Neural progenitor cell (in vitro differentiated cells): Measurements from ENCODE around the gene RGS1. TPM values are rescaled to one million over a fixed set of nuclear protein-coding genes. Genes with fewer than 3 reads are reported as not detected.

Experiments
- DNase-seq: peaks from one replicate; pipeline ENCODE4 v3.0.0-alpha.2; 2016; ENCODE audit warnings: low spot score
- H2AFZ ChIP-seq: fragments of 200-600 bp; sonication (generic); replicated peaks from 2 replicates; pipeline ENCODE4 v1.6.1; 2016; ENCODE audit warnings: antibody characterized with exemption
- H3F3A ChIP-seq: fragments of 200-600 bp; sonication (generic); 2 replicates; pipeline ENCODE4 v1.6.1; 2016; ENCODE audit warnings: antibody characterized with exemption, low read depth
- H3K27ac ChIP-seq: fragments of 200-600 bp; sonication (generic); 2 replicates; pipeline ENCODE4 v1.5.1; 2016; ENCODE audit warnings: mild to moderate bottlenecking
- H3K27me3 ChIP-seq: fragments of 200-600 bp; sonication (generic); 2 replicates; pipeline ENCODE4 v1.6.1; 2016; ENCODE audit warnings: mild to moderate bottlenecking, moderate library complexity
- H3K36me3 ChIP-seq: fragments of 200-600 bp; sonication (generic); 2 replicates; pipeline ENCODE4 v1.5.1; 2016
- H3K4me1 ChIP-seq: fragments of 200-600 bp; sonication (generic); 2 replicates; pipeline ENCODE4 v1.6.1; 2016; ENCODE audit warnings: mixed run types
- H3K4me2 ChIP-seq: fragments of 200-600 bp; sonication (generic); 2 replicates; pipeline ENCODE4 v1.6.1; 2016
- H3K4me3 ChIP-seq: fragments of 200-600 bp; sonication (generic); 2 replicates; pipeline ENCODE4 v1.5.1; 2016
- H3K79me2 ChIP-seq: fragments of 200-600 bp; sonication (generic); 2 replicates; pipeline ENCODE4 v1.6.1; 2016; ENCODE audit warnings: low read depth
- H3K9ac ChIP-seq: fragments of 200-600 bp; sonication (generic); 2 replicates; pipeline ENCODE4 v1.6.1; 2016
- H3K9me3 ChIP-seq: fragments of 200-600 bp; sonication (generic); 2 replicates; pipeline ENCODE4 v1.5.1; 2016; ENCODE audit warnings: low read depth
- H4K20me1 ChIP-seq: fragments of 200-600 bp; sonication (generic); 2 replicates; pipeline ENCODE4 v1.6.1; 2016; ENCODE audit warnings: low read depth
- H3K27ac Mint-ChIP-seq: 3 replicates; pipeline ENCODE4 v1.8.0; 2021; ENCODE audit warnings: mixed read lengths
- H3K27me3 Mint-ChIP-seq: 2 replicates; pipeline ENCODE4 v1.8.0; 2022; ENCODE audit warnings: low read depth, mild to moderate bottlenecking, inconsistent platforms, moderate library complexity, mixed read lengths; ENCODE audit not compliant: insufficient read depth
- H3K36me3 Mint-ChIP-seq: 3 replicates; pipeline ENCODE4 v1.8.0; 2021; ENCODE audit warnings: mixed read lengths
- H3K4me1 Mint-ChIP-seq: 3 replicates; pipeline ENCODE4 v1.8.0; 2021; ENCODE audit warnings: mixed read lengths
- H3K4me3 Mint-ChIP-seq: 3 replicates; pipeline ENCODE4 v1.8.0; 2021; ENCODE audit warnings: mild to moderate bottlenecking, moderate library complexity, mixed read lengths
- H3K9me3 Mint-ChIP-seq: 3 replicates; pipeline ENCODE4 v1.8.0; 2020; ENCODE audit warnings: mixed read lengths
- CTCF ChIP-seq: fragments of 200-600 bp; sonication (generic); IDR thresholded peaks from 2 replicates; pipeline ENCODE4 v1.5.1; 2017; ENCODE audit warnings: antibody characterized with exemption, mild to moderate bottlenecking
- EZH2 ChIP-seq: fragments of 200-600 bp; sonication (generic); IDR thresholded peaks from 2 replicates; pipeline ENCODE4 v1.6.1; 2017; ENCODE audit warnings: antibody characterized with exemption, mild to moderate bottlenecking, moderate library complexity
- EZH2phosphoT487 ChIP-seq: fragments of 200-600 bp; sonication (generic); IDR thresholded peaks from 2 replicates; pipeline ENCODE4 v1.6.1; 2017; ENCODE audit warnings: antibody characterized with exemption
- total RNA-seq: library from RNA; depleted of rRNA; stranded (reverse); fragments of >200 nt; gene quantifications from 2 replicates; pipeline ENCODE4 v1.2.3, GENCODE V29; 2015; ENCODE audit warnings: low replicate concordance

The RGS1 gene
- total RNA-seq, 1 donor from 2014 or later, result not detected

DNA sequence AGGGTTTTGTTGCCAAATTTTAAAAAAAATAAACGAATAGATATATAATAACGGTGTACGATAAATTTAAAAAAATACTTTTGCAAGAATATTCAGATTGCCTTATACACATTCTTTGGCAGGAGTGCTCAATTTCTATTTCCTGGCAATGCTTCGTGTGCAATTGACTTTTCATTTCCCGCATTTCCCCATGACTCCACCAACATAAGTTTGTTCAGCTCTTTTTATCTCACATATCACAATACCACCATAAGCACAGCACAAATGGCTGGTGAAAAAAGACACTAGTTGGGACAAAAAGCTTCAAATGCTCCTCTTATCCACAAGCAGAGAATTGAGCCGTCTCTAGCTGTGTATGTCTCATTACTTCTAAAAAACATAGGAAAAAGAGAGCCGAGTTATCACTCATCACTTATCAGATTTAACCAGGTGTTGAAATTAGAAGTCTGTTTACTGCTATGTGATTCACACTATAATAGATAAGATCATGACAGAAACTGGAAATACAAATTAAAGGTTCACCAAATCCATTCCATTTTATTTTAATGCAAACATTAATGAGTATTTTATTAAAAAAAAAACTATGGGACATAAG lies 28.9 kb upstream of the RGS1 start:
- Histone ChIP-seq H4K20me1 (no peaks in the 10 kb centered on the region), H3K27ac (no peak overlapping the region), H3K4me3 (no peak overlapping the region), H3F3A (no peaks in the 10 kb centered on the region), H3K79me2 (no peaks in the 10 kb centered on the region), H3K36me3 (no peaks in the 10 kb centered on the region), H3K9ac (no peak overlapping the region), H3K27me3 (no peaks in the 10 kb centered on the region), H3K4me2 (no peak overlapping the region), H2AFZ (no peak overlapping the region), H3K4me1 (no peaks in the 10 kb centered on the region), H3K9me3 (no peaks in the 10 kb centered on the region)
- Mint-ChIP-seq H3K27me3 (no peaks in the 10 kb centered on the region), H3K9me3 (no peaks in the 10 kb centered on the region), H3K4me3 (no peak overlapping the region), H3K4me1 (peaks cover 21% of the 10 kb centered on the region), H3K36me3 (no peaks in the 10 kb centered on the region), H3K27ac (no peak overlapping the region)
- no peak for DNase-seq
- no peak for TF ChIP-seq EZH2
- no peak for TF ChIP-seq CTCF
- no peak for TF ChIP-seq EZH2phosphoT487

- no peaks in the 10 kb centered on the region for H3K27me3 ChIP-seq
- no peaks in the 10 kb centered on the region for H3K79me2 ChIP-seq
- H3K4me3 ChIP-seq, result no peak overlapping the region
- no peaks in the 10 kb centered on the region for H3K36me3 ChIP-seq
- no peaks in the 10 kb centered on the region for H4K20me1 ChIP-seq
- Mint-ChIP-seq H3K4me1 (peaks cover 21% of the 10 kb centered on the region), H3K9me3 (no peaks in the 10 kb centered on the region), H3K4me3 (no peak overlapping the region), H3K27me3 (no peaks in the 10 kb centered on the region), H3K36me3 (no peaks in the 10 kb centered on the region), H3K27ac (no peak overlapping the region)
- H3K27ac ChIP-seq, result no peak overlapping the region
- H3K9ac ChIP-seq, result no peak overlapping the region
- no peak for DNase-seq
- H3K4me2 ChIP-seq, result no peak overlapping the region
- H3K4me1 ChIP-seq, result no peaks in the 10 kb centered on the region
- no peak for TF ChIP-seq EZH2
- no peak for TF ChIP-seq CTCF
- TF ChIP-seq EZH2phosphoT487, result no peak
- H3F3A ChIP-seq, result no peaks in the 10 kb centered on the region
- no peaks in the 10 kb centered on the region for H3K9me3 ChIP-seq
- no peak overlapping the region for H2AFZ ChIP-seq
These were observed 28.1 kb upstream of the RGS1 start for GRCh38 chr1:192547501-192547900.

DNA sequence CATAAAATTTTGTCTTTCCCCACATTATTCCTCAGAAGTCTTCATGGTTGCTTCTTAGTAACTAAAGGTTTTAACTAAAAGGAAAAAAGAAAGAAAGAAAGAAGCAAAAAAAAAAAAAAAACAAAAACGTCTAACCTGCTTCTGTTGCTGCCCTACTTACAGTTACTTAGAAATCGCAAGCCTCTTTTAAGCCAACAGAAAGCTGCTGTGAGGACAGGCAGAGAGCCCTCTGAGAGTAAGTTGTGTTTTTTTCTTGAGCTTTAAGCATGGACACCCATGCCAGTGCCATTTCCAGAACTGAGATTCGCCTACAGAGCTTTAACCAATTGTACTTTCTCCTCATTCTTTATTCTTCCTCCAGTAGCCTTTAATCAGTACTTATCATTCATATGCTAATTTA lies 25.6 kb upstream of the RGS1 start:
- H3K9me3 Mint-ChIP-seq, result no peaks in the 10 kb centered on the region
- no peaks in the 10 kb centered on the region for H3K27me3 Mint-ChIP-seq
- no peak overlapping the region for H3K4me3 ChIP-seq
- H3K9me3 ChIP-seq, result no peaks in the 10 kb centered on the region
- no peak overlapping the region for H3K27ac Mint-ChIP-seq
- H4K20me1 ChIP-seq, result no peaks in the 10 kb centered on the region
- H3K27ac ChIP-seq, result no peak overlapping the region
- no peak overlapping the region for H3K4me3 Mint-ChIP-seq
- no peak for DNase-seq
- H3K36me3 ChIP-seq, result no peaks in the 10 kb centered on the region
- no peaks in the 10 kb centered on the region for H3K36me3 Mint-ChIP-seq
- peaks cover 15% of the 10 kb centered on the region for H3K4me1 Mint-ChIP-seq
- H3K4me2 ChIP-seq, result no peak overlapping the region
- no peak overlapping the region for H2AFZ ChIP-seq
- TF ChIP-seq EZH2phosphoT487 (no peak), EZH2 (no peak), CTCF (no peak)
- H3F3A ChIP-seq, result no peaks in the 10 kb centered on the region
- H3K27me3 ChIP-seq, result no peaks in the 10 kb centered on the region
- no peaks in the 10 kb centered on the region for H3K4me1 ChIP-seq
- H3K79me2 ChIP-seq, result no peaks in the 10 kb centered on the region
- H3K9ac ChIP-seq, result no peak overlapping the region
